Muscle of leg (tissue), 9 donors: ENCODE measurements around the gene PIN4. TPM values are rescaled to one million over a fixed set of nuclear protein-coding genes. Genes with fewer than 3 reads are reported as not detected.

Experiments
- polyA plus RNA-seq, 8 donors: library from polyadenylated mRNA; unstranded; fragments of 120-200 nt; gene quantifications; one replicate each; pipeline versions ENCODE4 v1.2.1 to v1.2.3, GENCODE V29; 2013; ENCODE audit warnings: inconsistent platforms in 1 of 8, low replicate concordance in 1 of 8; ENCODE audit not compliant: insufficient read length in 8 of 8, insufficient read depth in 1 of 8
- total RNA-seq: library from RNA; stranded (reverse); fragments of 120-200 nt; gene quantifications from one replicate; pipeline ENCODE4 v1.2.4, GENCODE V29; 2013

Gene PIN4
- total and polyA plus RNA-seq, 9 donors, result 19.6 to 40.0 (median 33.1) TPM

Other genes starting within 250 kb of the PIN4 start
- 3.6 TPM for gene RTL5, start 49.8 kb upstream of the PIN4 start, total RNA-seq
- 10 to 100 TPM; 10.4 to 16.3 (median 12.5) TPM for gene RTL5, start 49.8 kb upstream of the PIN4 start, polyA plus RNA-seq
- 1.5 TPM for gene ERCC6L, start 57.3 kb downstream of the PIN4 start, total RNA-seq
- gene ERCC6L, start 57.3 kb downstream of the PIN4 start, polyA plus RNA-seq, result 1 to 10 TPM; 1.7 to 3.8 (median 2.6) TPM
- gene RPS4X, start 95.5 kb downstream of the PIN4 start, total RNA-seq, result 2,566 TPM
- 1,000 to 10,000 TPM; 1,955 to 2,411 (median 2,059) TPM for gene RPS4X, start 95.5 kb downstream of the PIN4 start, polyA plus RNA-seq
- 26.8 TPM for gene CITED1, start 124.2 kb downstream of the PIN4 start, total RNA-seq
- gene CITED1, start 124.2 kb downstream of the PIN4 start, polyA plus RNA-seq, result 10 to 100 TPM; 15.5 to 26.4 (median 20.4) TPM